ENCODE measurements around the gene CSF3R.
"Not testable (repeated sequence)": the region's sequence is repeated elsewhere in the genome, so short reads cannot be mapped to it uniquely, and the experiment has no call there.

Gene CSF3R

GRCh38 chr1:36489258-36490051 lies 6.7 kb upstream of the CSF3R start:
- peaks cover 0 to 40% (median 27%) of the 10 kb centered on the region in 4 experiments for H3K4me1 ChIP-seq (ENCODE audit: control extremely low read depth in 1 of 4, control insufficient read depth in 4 of 4, insufficient read depth in 4 of 4, low read length in 3 of 4)
- CTCF ChIA-PET = interaction anchor here (0.6 kb wide), 1 partner anchor 173 kb away, joined by 3 read pairs; no protein-coding TSS in a partner anchor
- H3K27me3 ChIP-seq (replicated peaks in 2 of 5; ENCODE audit: control insufficient read depth in 4 of 5, insufficient read depth in 5 of 5, low read length in 4 of 5); H3K36me3 ChIP-seq (ENCODE audit: control insufficient read depth in 4 of 4, insufficient read depth in 4 of 4, low read length in 3 of 4); H3K4me3 ChIP-seq (ENCODE audit: control insufficient read depth in 1 of 7, extremely low read depth in 1 of 7, insufficient read depth in 4 of 7, low read depth in 2 of 7, low read length in 6 of 7); H3K9me3 ChIP-seq (ENCODE audit: control extremely low read depth in 1 of 5, control insufficient read depth in 4 of 5, insufficient read depth in 2 of 5, low read depth in 1 of 5, low read length in 4 of 5); H3K27ac ChIP-seq (ENCODE audit: insufficient read depth in 1 of 2, low read depth in 1 of 2, low read length in 2 of 2, poor library complexity in 1 of 2, severe bottlenecking in 2 of 2); DNase-seq; POLR2A ChIA-PET: not testable (repeated sequence)
- 60% methylated on average over 3 of the region's 10 CpGs for WGBS (ENCODE audit: insufficient coverage)

GRCh38 chr1:36487906-36488305 lies 5.2 kb upstream of the CSF3R start:
- 100% methylated on average over 2 of the region's 3 CpGs for WGBS (ENCODE audit: insufficient coverage)
- DNase-seq = no peak
- CTCF ChIA-PET = interaction anchor here (2.3 kb wide), 1 partner anchor 13 kb away, joined by 6 read pairs; no protein-coding TSS in a partner anchor

GRCh38 chr1:36487336-36487725 lies 4.6 kb upstream of the CSF3R start:
- H3K27ac ChIP-seq (ENCODE audit: insufficient read depth in 1 of 2, low read depth in 1 of 2, low read length in 2 of 2, poor library complexity in 1 of 2, severe bottlenecking in 2 of 2); H3K9me3 ChIP-seq (ENCODE audit: control extremely low read depth in 1 of 5, control insufficient read depth in 4 of 5, insufficient read depth in 2 of 5, low read depth in 1 of 5, low read length in 4 of 5); H3K36me3 ChIP-seq (ENCODE audit: control insufficient read depth in 4 of 4, insufficient read depth in 4 of 4, low read length in 3 of 4); POLR2A ChIA-PET; DNase-seq; H3K4me3 ChIP-seq (ENCODE audit: control insufficient read depth in 1 of 7, extremely low read depth in 1 of 7, insufficient read depth in 4 of 7, low read depth in 2 of 7, low read length in 6 of 7); H3K27me3 ChIP-seq (replicated peaks in 2 of 5; ENCODE audit: control insufficient read depth in 4 of 5, insufficient read depth in 5 of 5, low read length in 4 of 5): not testable (repeated sequence)
- CTCF ChIA-PET = interaction anchor here (1.6 to 2.3 kb wide), 2 partner anchors 12 to 29 kb away, joined by 5 to 6 read pairs; no protein-coding TSS in a partner anchor
- H3K4me1 ChIP-seq (ENCODE audit: control extremely low read depth in 1 of 4, control insufficient read depth in 4 of 4, insufficient read depth in 4 of 4, low read length in 3 of 4) = peaks cover 4 to 46% (median 29%) of the 10 kb centered on the region in 4 experiments
- WGBS (ENCODE audit: insufficient coverage) = 100% methylated on average over 5 of the region's 9 CpGs

More at GRCh38 chr1:36487906-36488305, 5.2 kb upstream of the CSF3R start:
- peaks cover 4 to 46% (median 29%) of the 10 kb centered on the region in 4 experiments for H3K4me1 ChIP-seq (ENCODE audit: control extremely low read depth in 1 of 4, control insufficient read depth in 4 of 4, insufficient read depth in 4 of 4, low read length in 3 of 4)
- no peaks in the 10 kb centered on the region for H3K9me3 ChIP-seq (ENCODE audit: control extremely low read depth in 1 of 5, control insufficient read depth in 4 of 5, insufficient read depth in 2 of 5, low read depth in 1 of 5, low read length in 4 of 5)
- H3K27ac ChIP-seq (ENCODE audit: insufficient read depth in 1 of 2, low read depth in 1 of 2, low read length in 2 of 2, poor library complexity in 1 of 2, severe bottlenecking in 2 of 2) = no peak overlapping the region
- H3K4me3 ChIP-seq (ENCODE audit: control insufficient read depth in 1 of 7, extremely low read depth in 1 of 7, insufficient read depth in 4 of 7, low read depth in 2 of 7, low read length in 6 of 7) = no peak overlapping the region
- POLR2A ChIA-PET = no interaction called here
- H3K36me3 ChIP-seq (ENCODE audit: control insufficient read depth in 4 of 4, insufficient read depth in 4 of 4, low read length in 3 of 4) = no peaks in the 10 kb centered on the region
- H3K27me3 ChIP-seq (replicated peaks in 2 of 5; ENCODE audit: control insufficient read depth in 4 of 5, insufficient read depth in 5 of 5, low read length in 4 of 5) = no peaks in the 10 kb centered on the region

GRCh38 chr1:36486439-36487335 lies 4.0 kb upstream of the CSF3R start:
- peaks cover 4 to 46% (median 29%) of the 10 kb centered on the region in 4 experiments for H3K4me1 ChIP-seq (ENCODE audit: control extremely low read depth in 1 of 4, control insufficient read depth in 4 of 4, insufficient read depth in 4 of 4, low read length in 3 of 4)
- peak; percentile 28 to 83 (median 80) for DNase-seq
- no peak overlapping the region for H3K27ac ChIP-seq (ENCODE audit: insufficient read depth in 1 of 2, low read depth in 1 of 2, low read length in 2 of 2, poor library complexity in 1 of 2, severe bottlenecking in 2 of 2)
- H3K4me3 ChIP-seq (ENCODE audit: control insufficient read depth in 1 of 7, extremely low read depth in 1 of 7, insufficient read depth in 4 of 7, low read depth in 2 of 7, low read length in 6 of 7) = no peak overlapping the region
- ChIA-PET POLR2A (no interaction called here), CTCF (interaction anchor here (1.0 to 2.3 kb wide), 3 partner anchors 11 to 30 kb away, joined by 3 to 6 read pairs (median 5); no protein-coding TSS in a partner anchor)
- no peaks in the 10 kb centered on the region for H3K9me3 ChIP-seq (ENCODE audit: control extremely low read depth in 1 of 5, control insufficient read depth in 4 of 5, insufficient read depth in 2 of 5, low read depth in 1 of 5, low read length in 4 of 5)
- WGBS (ENCODE audit: insufficient coverage) = 77% methylated on average over 16 of the region's 17 CpGs
- H3K27me3 ChIP-seq (replicated peaks in 2 of 5; ENCODE audit: control insufficient read depth in 4 of 5, insufficient read depth in 5 of 5, low read length in 4 of 5) = no peaks in the 10 kb centered on the region
- H3K36me3 ChIP-seq (ENCODE audit: control insufficient read depth in 4 of 4, insufficient read depth in 4 of 4, low read length in 3 of 4) = no peaks in the 10 kb centered on the region

GRCh38 chr1:36486093-36486438 lies 3.4 kb upstream of the CSF3R start:
- ChIA-PET CTCF (interaction anchor here (1.0 to 2.3 kb wide), 3 partner anchors 11 to 31 kb away, joined by 3 to 6 read pairs (median 5); no protein-coding TSS in a partner anchor), POLR2A (no interaction called here)
- no peak overlapping the region for H3K27ac ChIP-seq (ENCODE audit: insufficient read depth in 1 of 2, low read depth in 1 of 2, low read length in 2 of 2, poor library complexity in 1 of 2, severe bottlenecking in 2 of 2)
- H3K4me1 ChIP-seq (ENCODE audit: control extremely low read depth in 1 of 4, control insufficient read depth in 4 of 4, insufficient read depth in 4 of 4, low read length in 3 of 4) = peaks cover 7 to 52% (median 35%) of the 10 kb centered on the region in 4 experiments
- no peak for DNase-seq
- H3K36me3 ChIP-seq (ENCODE audit: control insufficient read depth in 4 of 4, insufficient read depth in 4 of 4, low read length in 3 of 4) = peaks cover 0 to 2% (median 0%) of the 10 kb centered on the region in 4 experiments
- no peaks in the 10 kb centered on the region for H3K9me3 ChIP-seq (ENCODE audit: control extremely low read depth in 1 of 5, control insufficient read depth in 4 of 5, insufficient read depth in 2 of 5, low read depth in 1 of 5, low read length in 4 of 5)
- H3K27me3 ChIP-seq (replicated peaks in 2 of 5; ENCODE audit: control insufficient read depth in 4 of 5, insufficient read depth in 5 of 5, low read length in 4 of 5) = no peaks in the 10 kb centered on the region
- H3K4me3 ChIP-seq (ENCODE audit: control insufficient read depth in 1 of 7, extremely low read depth in 1 of 7, insufficient read depth in 4 of 7, low read depth in 2 of 7, low read length in 6 of 7) = no peak overlapping the region
- whole genome bisulfite sequencing (ENCODE audit: insufficient coverage) = no CpG with 5 or more reads among the region's 2 CpGs

- ChIA-PET POLR2A (no interaction called here), CTCF (interaction anchor here (1.0 kb wide), 1 partner anchor 25 kb away, joined by 3 read pairs; no protein-coding TSS in a partner anchor)
- H3K4me3 ChIP-seq (ENCODE audit: control insufficient read depth in 1 of 7, extremely low read depth in 1 of 7, insufficient read depth in 4 of 7, low read depth in 2 of 7, low read length in 6 of 7) = no peak overlapping the region
- H3K4me1 ChIP-seq (ENCODE audit: control extremely low read depth in 1 of 4, control insufficient read depth in 4 of 4, insufficient read depth in 4 of 4, low read length in 3 of 4) = peaks cover 7 to 68% (median 46%) of the 10 kb centered on the region in 4 experiments
- no peaks in the 10 kb centered on the region for H3K9me3 ChIP-seq (ENCODE audit: control extremely low read depth in 1 of 5, control insufficient read depth in 4 of 5, insufficient read depth in 2 of 5, low read depth in 1 of 5, low read length in 4 of 5)
- H3K27me3 ChIP-seq (replicated peaks in 2 of 5; ENCODE audit: control insufficient read depth in 4 of 5, insufficient read depth in 5 of 5, low read length in 4 of 5) = no peaks in the 10 kb centered on the region
- DNase-seq = no peak
- peaks cover 3 to 21% (median 11%) of the 10 kb centered on the region in 4 experiments for H3K36me3 ChIP-seq (ENCODE audit: control insufficient read depth in 4 of 4, insufficient read depth in 4 of 4, low read length in 3 of 4)
- no peak overlapping the region for H3K27ac ChIP-seq (ENCODE audit: insufficient read depth in 1 of 2, low read depth in 1 of 2, low read length in 2 of 2, poor library complexity in 1 of 2, severe bottlenecking in 2 of 2)
- 94% methylated on average over 2 of the region's 2 CpGs for WGBS (ENCODE audit: insufficient coverage)
Measured at GRCh38 chr1:36484099-36484498, 1.4 kb upstream of the CSF3R start.
